DLD1 (cell line): ENCODE results near the gene NMS.
"Not testable (repeated sequence)": the region's sequence is repeated elsewhere in the genome, so short reads cannot be mapped to it uniquely, and the experiment has no call there.

ENCODE experiments used
- in situ Hi-C: cut with HindIII; loops from 2 replicates; pipeline ENCODE4 v1.10.0; 2017; ENCODE audit warnings: low sequenced_read_pairs

NMS gene, protein sequence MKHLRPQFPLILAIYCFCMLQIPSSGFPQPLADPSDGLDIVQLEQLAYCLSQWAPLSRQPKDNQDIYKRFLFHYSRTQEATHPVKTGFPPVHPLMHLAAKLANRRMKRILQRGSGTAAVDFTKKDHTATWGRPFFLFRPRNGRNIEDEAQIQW

DNA sequence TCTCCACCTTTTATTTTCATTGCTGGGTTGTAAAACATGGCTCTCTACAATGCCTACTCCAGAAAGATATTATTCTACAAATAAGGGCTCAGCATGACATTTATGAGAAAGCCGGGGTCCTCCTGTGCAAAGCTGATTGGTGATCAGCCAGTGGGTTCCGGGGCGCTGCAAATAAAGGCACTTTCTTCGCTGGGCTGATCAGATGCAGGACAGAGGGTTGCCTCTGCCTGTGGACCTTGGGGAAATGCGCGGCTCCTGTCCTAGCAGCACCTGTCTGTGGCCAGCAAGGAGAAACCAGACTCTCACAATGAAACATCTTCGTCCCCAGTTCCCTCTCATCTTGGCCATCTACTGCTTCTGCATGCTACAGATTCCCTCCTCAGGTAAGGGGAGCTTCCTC, at the start of gene NMS:
NMS (plus strand) TSS at position 301 of the 400 bp plus-strand sequence; CDS start at position 308, 7 bp downstream.
- in situ Hi-C loops: no loop called here

DNA sequence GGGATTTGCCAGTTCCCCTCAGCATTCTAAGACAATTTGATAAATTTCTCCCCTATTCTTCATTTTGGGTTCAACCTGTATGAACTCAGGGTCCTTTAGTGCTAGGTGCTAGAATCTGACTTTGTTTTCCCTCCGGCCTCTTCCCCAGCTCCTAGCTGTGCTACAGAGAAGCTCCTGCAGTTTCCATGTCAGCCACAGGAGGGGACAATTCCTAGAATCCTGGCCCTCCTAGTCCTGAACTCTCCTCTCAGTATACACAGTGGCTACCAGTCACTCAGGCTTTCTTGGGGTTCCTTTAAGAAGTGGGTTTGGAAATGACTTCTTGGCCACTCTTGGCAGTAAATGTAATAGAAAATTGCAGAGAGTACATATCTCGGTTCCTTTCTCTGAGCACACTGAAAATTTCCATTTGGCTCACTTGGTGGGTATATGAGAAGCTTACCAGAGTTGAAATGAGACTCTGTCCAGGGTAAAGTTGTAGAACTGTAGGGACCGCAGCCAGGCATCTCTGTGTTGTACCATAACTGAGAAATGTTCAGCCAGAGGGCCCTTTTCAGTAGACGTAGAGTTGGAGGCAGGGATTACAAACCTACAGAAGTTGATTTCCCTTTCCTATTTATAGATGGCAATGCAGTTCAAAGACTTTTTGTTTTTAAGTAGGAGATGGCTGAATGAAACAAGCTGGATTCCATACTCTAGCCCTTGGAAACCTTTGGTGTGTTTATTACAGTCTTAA, 47.8 kb upstream of the NMS start:
- in situ Hi-C loops: no loop called here

DNA sequence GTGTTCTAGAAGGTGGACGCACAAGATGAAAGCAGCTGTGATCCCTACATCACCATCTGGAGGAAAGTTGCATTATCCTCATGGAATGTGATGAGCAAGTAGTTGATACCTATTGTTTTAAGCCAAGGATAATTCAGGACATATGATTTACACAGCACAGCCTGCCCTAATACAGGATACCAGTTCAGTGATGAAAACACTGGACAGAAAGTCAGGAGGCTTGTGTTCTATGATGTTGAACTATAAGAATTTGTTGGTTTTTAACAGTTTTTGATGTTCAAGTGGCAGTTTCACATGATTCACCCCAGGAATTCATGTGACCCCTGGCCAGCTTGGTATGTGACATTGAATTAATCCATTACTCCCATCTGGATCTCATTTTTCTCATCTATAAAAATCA, 46.7 kb upstream of the NMS start:
- in situ Hi-C loops: no loop called here

DNA sequence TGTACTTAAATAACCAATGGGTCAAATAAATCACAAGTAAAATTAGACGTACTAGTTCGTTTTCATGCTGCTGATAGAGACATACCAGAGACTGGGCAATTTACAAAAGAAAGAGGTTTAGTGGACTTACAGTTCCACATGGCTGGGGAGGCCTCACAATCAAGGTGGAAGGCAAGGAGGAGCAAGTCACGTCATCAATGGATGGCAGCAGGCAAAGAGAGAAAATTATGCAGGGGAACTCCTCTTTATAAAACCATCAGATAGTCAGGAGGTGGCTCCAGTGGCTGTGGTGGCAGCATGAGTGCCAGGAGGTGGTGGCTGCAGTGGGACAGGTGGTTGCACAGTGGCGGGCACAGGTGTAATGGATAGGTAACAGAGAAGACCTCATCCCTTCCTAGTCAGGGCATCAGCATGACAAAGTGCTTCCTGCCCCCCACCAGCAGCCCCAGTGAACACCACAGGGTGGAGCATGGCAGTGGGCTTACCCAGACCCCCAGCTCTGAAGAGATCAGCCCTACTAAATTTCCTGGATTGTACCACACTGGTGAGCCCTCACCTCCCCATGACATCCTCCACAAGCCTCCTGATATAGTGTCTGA, 45.9 kb upstream of the NMS start:
- in situ Hi-C loops: no loop called here

DNA sequence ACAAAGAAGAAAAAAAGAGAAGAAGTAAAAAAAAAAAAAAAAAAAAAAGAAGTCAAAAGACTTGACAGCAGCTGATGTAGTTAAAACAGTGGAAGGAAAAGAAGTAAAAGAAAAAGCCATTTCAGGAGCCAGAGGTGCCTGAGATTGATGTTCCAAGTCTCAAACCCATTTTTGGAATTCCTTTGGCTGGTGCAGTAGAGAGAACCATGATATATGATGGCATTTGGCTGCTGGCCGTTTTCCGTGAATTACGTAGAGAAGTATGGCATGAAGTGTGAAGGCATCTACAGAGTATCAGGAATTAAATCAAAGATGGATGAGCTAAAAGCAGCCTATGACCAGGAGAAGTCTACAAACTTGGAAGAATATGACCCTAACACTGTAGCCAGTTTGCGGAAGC, 45.2 kb upstream of the NMS start:
- in situ Hi-C loops: no loop called here

DNA sequence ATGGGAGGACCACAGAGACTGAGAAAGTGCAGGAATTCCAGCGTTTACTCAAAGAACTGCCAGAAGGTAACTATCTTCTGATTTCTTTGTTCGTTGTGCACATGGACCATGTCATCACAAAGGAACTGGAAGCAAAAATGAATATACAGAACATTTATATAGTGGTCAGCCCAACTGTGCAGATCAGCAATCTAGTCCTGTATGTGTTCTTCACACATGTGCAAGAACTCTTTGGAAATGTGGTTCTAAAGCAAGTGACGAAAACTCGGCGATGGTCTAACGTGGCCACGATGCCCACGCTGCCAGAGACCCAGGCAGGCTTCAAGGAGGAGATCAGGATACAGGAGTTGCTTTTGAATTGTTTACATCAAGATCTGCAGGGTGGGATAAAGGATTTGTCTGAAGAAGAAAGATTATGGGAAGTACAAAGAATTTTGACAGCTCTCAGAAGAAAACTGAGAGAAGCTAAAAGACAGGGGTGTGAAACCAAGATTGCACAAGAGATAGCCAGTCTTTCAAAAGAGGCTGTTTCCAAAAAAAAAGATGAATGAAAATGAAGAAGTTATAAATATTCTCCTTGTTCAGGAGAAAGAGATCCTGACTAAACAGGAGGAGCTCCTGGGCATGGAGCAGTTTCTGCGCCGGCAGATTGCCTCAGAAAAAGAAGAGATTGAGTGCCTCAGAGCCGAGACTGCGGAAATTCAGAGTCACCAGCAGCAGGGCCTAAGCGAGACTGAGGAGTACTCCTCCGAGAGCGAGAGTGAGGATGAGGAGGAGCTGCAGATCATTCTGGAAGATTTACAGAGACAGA, 44.5 kb upstream of the NMS start:
- in situ Hi-C loops: no loop called here

DNA sequence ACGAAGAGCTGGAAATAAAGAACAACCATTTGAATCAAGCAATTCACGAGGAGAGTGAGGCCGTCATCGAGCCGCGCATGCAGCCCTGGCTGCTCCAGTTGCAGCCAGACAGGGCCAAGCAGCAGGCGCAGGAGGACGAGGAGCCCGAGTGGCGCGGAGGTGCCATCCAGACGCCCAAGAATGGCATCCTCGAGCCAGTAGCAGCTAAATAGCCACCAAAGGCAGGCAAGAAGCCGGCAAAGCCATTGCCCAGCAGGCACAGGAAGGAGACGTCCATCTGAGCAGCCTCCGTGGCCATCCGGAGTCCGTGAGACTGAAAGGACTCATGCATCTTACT, 43.9 kb upstream of the NMS start:
- in situ Hi-C loops: no loop called here

DNA sequence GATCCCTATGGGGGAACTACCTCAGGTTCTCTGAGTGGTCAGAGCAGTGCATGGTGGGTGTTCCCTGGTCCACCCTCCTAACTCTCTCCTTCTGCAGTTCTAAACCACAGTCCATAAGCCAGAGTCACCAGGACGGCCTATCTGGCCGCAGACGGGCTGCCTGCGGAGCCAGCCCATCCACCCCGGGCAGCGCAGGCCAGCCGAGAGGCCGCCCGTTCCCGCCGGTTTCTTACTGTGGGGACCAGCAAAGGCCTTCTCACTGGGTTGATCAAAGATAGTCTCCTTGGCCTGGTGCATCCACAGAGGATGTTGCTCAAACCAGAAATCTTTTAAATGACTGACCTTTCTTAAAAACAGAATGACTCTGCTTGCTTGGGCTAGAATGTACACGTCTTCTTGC, 43.2 kb upstream of the NMS start:
- in situ Hi-C loops: no loop called here

DNA sequence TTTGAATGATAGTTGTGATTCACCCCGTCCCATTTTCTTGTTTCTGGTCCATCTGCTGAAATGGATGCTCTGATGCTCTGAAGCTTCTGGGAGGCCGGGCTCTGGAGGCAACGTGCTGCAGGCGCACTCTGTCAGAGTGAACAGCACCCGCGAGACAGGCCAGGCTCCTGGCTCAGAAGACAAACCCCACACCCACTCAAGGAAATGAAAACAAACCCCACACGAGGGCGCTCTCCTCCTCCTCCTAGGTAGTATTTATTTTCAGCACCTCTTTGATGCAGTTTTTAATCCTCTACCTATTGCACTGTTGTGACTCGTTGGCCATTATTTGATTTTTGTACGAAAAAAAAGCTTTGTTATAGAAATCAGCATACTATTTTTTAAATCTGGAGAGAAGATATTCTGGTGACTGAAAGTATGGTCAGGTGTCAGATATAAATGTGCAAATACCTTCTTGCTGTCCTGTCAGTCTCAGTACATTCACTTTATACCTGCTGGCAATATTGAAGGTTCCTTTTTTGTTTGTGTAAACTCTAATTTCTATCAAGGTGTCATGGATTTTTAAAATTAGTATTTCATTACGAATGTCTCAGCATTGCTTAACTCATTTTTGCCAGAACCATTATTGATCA, 42.5 kb upstream of the NMS start:
- in situ Hi-C loops: no loop called here

DNA sequence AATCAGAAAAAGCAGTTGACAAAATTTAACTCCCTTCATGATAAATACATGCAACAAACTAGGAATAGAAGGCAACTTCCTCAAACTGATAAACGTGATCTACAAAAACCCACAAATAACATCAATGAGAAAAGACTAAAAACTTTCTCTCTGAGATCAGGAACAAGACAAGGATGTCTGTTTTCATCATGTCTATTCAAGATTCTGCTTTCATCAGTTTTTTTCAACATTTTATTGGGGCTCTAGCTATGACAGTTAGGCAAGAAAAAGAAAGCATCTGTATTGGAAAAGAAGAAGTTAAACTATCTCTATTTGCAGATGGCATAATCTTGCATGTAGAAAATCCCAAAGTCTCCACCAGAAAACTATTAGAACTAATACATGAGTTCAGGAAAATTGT, 40.6 kb upstream of the NMS start:
- in situ Hi-C loops: no loop called here

DNA sequence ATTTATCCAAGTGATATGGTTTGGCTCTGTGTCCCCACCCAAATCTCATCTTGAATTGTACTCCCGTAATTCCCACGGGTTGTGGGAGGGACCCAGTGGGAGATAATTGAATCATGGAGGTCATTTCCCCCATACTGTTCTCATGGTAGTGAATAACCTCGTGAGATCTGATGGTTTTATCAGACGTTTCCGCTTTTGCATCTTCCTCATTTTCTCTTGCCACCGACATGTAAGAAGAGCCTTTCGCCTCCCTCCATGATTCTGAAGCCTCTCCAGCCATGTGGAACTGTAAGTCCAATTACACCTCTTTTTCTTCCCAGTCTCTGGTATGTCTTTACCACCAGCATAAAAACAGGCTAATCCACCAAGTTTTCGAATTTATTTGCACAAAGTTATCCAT, 32.5 kb upstream of the NMS start:
- in situ Hi-C loops: no loop called here

DNA sequence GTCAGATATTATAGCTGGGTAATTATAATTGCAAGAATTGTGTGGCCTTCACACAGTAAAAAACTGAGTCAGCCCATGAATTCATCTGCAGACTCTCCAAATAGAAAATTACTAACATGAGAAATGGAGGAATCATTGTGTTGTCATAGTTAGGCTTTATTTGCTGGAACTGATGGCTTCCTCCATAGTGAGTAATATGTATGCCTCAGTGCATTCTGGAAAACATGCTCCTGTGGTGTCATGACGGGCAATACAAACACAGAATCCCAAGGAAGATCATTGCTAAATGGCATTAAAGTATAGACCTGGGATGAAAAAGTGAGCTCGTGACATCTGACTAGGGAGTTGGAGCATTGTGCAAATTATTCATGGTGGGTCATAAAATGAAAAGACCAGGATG, 23.6 kb upstream of the NMS start:
- in situ Hi-C loops: no loop called here

DNA sequence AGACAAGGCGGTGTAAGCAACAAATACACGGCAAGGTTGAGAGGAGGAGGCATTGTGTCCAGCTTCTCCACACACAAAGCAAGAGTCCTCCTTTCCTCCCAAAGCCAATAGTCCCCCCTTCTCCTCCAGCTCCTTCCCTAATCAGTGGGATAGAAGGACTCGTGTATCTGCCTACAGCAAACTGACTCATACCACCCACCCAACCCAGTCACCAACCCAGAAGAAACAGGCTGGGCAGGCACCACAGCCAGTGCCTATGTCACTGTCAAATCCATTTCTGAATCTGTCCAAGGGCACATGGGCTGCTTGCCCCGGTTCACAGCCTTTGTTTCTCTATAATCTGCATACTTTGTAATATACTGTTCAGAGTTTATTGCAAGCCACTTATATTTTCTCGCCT, 19.2 kb upstream of the NMS start:
- in situ Hi-C loops: no loop called here

DNA sequence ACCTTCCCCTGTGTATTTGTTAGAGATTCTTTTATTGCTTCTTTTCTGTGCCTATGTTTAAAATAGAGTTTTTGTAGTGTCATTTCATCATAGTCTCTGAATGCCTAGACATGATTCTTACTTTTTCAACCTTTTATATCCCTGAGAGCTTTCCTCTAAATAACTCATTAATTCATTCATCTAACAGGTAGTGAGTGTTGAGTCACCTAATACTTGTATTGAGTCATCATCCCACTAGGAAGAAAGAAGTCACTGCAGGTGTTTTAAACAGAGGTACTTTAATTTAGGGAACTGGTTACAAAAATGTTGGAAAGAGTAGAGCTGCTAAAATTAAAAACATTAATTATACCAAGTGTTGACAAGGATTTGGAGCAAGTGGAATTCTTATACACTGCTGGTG, 18.5 kb upstream of the NMS start:
- in situ Hi-C loops: no loop called here

DNA sequence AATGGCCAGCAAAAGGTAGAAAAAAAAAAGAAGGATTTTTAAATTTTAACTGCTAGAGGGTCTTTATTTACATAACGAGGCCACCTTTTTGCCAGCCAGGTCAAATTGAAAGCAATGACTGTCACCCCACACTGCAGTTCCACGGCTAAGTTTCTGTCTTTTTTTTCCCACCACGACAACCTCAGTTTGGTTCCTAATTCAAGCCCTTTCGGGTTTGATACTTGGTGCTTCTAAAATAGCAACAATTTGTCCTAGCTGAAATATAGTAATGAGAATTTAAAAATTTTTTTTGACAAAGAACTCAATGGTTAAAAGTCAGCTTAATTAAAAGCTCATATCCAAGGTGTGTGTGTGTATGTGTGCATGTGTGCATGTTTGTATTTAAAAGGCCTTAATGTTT, 16.4 kb upstream of the NMS start:
- in situ Hi-C loops: no loop called here

DNA sequence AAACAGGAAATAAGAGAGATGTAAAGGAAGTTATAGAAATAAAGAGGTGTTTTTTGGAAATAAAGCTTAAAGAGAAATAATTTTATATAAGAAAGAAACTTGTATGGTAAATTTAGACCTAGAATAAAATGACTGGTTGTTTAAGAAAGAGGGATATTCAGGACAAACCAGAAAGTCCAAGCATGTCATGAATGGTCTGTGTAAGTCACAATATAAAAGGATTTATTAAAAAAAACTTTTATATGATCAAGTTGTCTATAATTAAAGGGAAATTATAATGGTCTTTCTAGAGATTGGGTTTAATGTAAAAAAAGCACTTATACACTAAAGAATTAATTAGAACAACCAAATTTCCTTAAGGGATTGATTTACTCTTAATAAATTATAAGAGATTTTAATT, 13.9 kb upstream of the NMS start:
- in situ Hi-C loops: not testable (repeated sequence)

DNA sequence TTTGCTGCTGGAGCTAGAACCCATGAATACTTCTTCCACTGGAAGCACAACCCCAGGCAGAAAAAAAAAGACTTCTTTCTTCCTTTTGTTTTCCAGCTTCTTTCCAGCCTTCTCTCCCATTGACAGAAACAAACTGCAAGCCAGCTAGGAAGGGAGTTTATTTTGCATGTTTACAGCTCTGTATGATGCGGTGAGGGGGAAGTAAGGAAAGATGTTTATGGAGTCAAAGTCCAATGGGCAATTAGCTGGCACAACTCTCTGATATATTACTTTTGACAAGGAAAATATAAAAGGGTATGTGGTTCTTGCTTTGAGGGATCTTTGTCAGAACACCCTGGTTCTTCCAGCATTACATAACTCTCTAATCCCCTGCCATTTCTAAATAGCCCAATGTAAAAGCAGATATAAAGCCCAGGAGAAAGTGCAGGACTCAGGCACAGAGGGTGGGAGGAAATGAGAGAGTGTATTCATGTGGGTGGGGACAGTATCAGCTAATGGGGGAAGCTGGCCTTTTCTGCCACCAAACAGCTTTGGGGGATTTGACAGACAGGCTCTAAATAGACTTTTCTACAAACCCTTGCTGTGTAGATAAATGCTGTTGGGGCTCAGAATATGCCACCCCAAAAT, 9.3 kb upstream of the NMS start:
- in situ Hi-C loops: no loop called here

DNA sequence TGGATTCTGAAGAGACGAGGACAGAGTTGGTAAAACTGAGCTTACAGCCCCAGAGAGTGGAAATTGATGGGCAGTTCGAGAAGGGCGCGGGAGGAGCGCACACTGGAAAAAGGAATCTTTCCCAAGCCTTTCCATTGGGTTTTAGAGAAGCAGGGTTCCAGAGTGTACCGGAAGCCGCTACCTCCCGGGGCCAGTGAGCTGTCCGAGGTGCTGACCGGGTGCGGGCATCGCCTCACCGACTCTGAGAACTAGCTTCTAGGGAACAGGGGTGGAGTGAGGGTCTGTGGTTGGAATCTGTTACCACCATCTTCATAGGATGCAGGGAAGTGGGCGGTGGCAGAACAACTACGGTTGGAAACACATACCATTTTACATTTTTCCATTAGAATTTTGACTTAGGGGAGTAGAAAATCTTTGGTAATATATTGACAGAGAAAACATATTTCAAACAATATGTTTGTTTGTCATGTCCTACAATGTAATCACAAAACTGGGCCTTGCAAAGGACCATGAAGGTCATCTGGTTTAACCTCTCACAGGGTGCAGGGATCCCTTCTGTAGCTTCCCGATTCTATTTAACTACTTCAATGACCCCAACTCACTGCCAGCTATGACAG, 724 bp downstream of the NMS start:
- in situ Hi-C loops: no loop called here

DNA sequence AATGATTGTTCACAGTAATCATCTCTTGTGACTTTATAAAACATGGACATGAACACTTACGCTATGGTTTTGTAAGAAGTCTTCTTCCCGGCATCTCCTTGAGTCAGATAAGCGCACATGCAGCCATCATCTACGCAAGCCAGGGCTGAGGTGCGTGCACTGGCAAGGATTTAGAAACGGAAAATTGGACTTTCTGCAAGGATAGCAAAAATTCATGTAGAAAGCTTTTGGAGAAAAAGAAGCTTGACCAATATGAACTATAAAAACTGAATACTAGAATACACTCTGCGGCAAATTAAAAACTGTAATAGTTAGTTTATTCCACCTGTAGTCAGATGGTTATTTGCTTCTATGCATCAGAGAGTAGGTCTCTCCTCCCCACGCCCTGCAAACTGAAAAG, 6.3 kb downstream of the NMS start:
- in situ Hi-C loops: no loop called here

DNA sequence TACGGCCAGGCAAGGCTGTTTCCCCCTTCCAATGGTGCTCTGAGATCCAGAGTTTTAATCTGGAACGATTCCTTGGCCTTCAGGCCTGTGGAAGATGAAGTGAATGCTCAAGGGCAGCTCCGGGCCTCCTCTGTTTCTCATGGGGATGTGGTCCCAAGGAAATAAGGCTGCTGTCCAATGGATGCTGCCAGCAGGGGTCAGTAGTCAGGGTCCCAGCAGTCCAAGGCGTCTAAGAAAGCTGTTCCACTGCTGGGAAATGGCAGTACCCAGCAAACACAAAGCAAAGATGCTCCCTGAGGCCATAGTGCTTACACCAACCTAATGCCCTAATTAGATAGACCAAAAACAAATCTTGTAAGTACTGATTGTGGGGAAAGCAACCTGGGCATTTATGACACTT, 12.5 kb downstream of the NMS start:
- in situ Hi-C loops: no loop called here

DNA sequence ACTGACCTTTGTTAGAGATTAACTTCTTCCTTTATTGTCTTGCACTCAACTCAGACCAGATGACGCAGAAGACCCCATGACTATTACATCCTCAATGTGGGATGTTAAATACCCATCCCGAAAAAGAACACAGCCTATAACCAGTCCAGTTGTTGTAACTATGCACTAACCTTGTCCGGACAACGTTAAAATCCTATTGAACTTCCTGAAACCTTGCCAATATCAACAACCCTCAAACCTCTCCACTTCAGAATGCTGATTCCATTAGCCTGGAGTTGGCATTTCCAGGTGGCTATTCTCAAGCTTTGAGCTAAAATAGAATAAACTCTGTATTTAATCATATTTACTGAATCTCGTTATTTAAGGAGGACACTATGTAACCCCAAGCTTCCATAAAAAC, 13.6 kb downstream of the NMS start:
- in situ Hi-C loops: no loop called here
